Hepatocyte (in vitro differentiated cells): ENCODE results near the gene FRAT2. TPM values are rescaled to one million over a fixed set of nuclear protein-coding genes. Genes with fewer than 3 reads are reported as not detected.
A peak's percentile ranks its signal among the peaks of the same experiment; 100 is the strongest.

Experiments used
- DNase-seq: peaks from one replicate; pipeline ENCODE4 v3.0.0-alpha.2; 2016; ENCODE audit warnings: low spot score
- H2AFZ ChIP-seq: fragments of 200-600 bp; sonication (generic); 2 replicates; pipeline ENCODE4 v1.6.0; 2016; ENCODE audit warnings: antibody characterized with exemption, mild to moderate bottlenecking
- H3K27ac ChIP-seq: fragments of 200-600 bp; sonication (generic); 2 replicates; pipeline ENCODE4 v1.5.1; 2016; ENCODE audit warnings: mild to moderate bottlenecking
- H3K27me3 ChIP-seq: fragments of 200-600 bp; sonication (generic); 2 replicates; pipeline ENCODE4 v1.6.1; 2016
- H3K36me3 ChIP-seq: fragments of 200-600 bp; sonication (generic); replicated peaks from 2 replicates; pipeline ENCODE4 v1.5.1; 2016; ENCODE audit warnings: low read depth; ENCODE audit not compliant: insufficient read depth
- H3K4me1 ChIP-seq: fragments of 200-600 bp; sonication (generic); 2 replicates; pipeline ENCODE4 v1.5.1; 2016; ENCODE audit warnings: mild to moderate bottlenecking, moderate library complexity; ENCODE audit not compliant: insufficient read depth
- H3K4me2 ChIP-seq: fragments of 200-600 bp; sonication (generic); 2 replicates; pipeline ENCODE4 v1.6.0; 2016
- H3K4me3 ChIP-seq: fragments of 200-600 bp; sonication (generic); 2 replicates; pipeline ENCODE4 v1.5.1; 2016; ENCODE audit warnings: mild to moderate bottlenecking
- H3K79me2 ChIP-seq: fragments of 200-600 bp; sonication (generic); 2 replicates; pipeline ENCODE4 v1.6.0; 2017; ENCODE audit warnings: mild to moderate bottlenecking
- H3K9me2 ChIP-seq: fragments of 200-600 bp; sonication (generic); replicated peaks from 2 replicates; pipeline ENCODE4 v1.6.0; 2017; ENCODE audit warnings: mild to moderate bottlenecking; ENCODE audit not compliant: insufficient read depth
- H3K9me3 ChIP-seq: fragments of 200-600 bp; sonication (generic); 2 replicates; pipeline ENCODE4 v1.5.1; 2016; ENCODE audit warnings: low read depth, mild to moderate bottlenecking
- H4K20me1 ChIP-seq: fragments of 200-600 bp; sonication (generic); 2 replicates; pipeline ENCODE4 v1.6.0; 2016; ENCODE audit warnings: mild to moderate bottlenecking; ENCODE audit not compliant: insufficient read depth, poor library complexity, severe bottlenecking
- EZH2 ChIP-seq: fragments of 200-600 bp; sonication (generic); IDR thresholded peaks from 2 replicates; pipeline ENCODE4 v1.6.1; 2016; ENCODE audit warnings: antibody characterized with exemption, mild to moderate bottlenecking, borderline replicate concordance
- EZH2phosphoT487 ChIP-seq: fragments of 200-600 bp; sonication (generic); IDR thresholded peaks from one replicate; pipeline ENCODE4 v1.6.1; 2018; ENCODE audit warnings: antibody characterized with exemption, mild to moderate bottlenecking, low read depth, moderate library complexity; ENCODE audit not compliant: unreplicated experiment, severe bottlenecking
- WGBS: methylation state at CpG from one replicate; pipeline ENCODE4 v1.1.6; 2016; ENCODE audit warnings: low lambda C conversion rate; ENCODE audit errors: missing lambda C conversion rate; 5-methylcytosine and 5-hydroxymethylcytosine counted together
- polyA plus RNA-seq: library from polyadenylated mRNA; unstranded; fragments of >200 nt; fragmentation: Nextera tagmentation; extraction: Ambion mirVana; gene quantifications from 2 replicates; pipeline ENCODE4 v1.2.1, GENCODE V29; 2016
- total RNA-seq: library from RNA; depleted of rRNA; stranded (reverse); fragments of >200 nt; gene quantifications from 2 replicates; pipeline ENCODE4 v1.2.3, GENCODE V29; 2014
- TF ChIP-seq, protein P1 (sequence below): fragments of 200-600 bp; sonication (generic); IDR thresholded peaks from 2 replicates; pipeline ENCODE4 v1.5.1; 2016; ENCODE audit warnings: antibody characterized with exemption, mild to moderate bottlenecking; ENCODE audit not compliant: poor library complexity

Gene FRAT2
- total and polyA plus RNA-seq, 2 experiments from 2014 or later = 27.4 to 29.4 TPM

DNA sequence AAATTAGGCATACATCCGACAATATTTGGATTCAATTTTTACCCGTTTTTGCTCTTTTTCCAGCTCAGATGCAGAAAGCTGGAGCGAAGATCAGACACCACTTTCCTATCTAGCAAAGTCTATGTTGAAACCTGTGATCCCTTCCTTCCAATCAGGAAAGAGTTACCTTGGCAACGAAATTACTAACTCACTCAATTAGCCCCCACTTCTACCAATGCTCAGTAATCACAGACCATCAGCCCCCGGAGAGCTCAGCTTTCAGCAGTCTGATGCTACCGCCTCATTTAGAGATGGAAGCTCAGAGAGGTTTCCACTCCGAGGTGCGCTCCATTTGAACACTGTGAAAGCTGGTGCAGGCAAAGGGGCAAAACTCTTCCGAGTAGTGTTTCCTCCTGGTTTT, 8.8 kb downstream of the FRAT2 start:
- 65% methylated on average over 9 of the region's 9 CpGs for WGBS
- Histone ChIP-seq H3K9me2 (no peaks in the 10 kb centered on the region), H2AFZ (no peak overlapping the region), H3K36me3 (no peaks in the 10 kb centered on the region), H3K4me1 (peaks cover 28% of the 10 kb centered on the region), H4K20me1 (no peaks in the 10 kb centered on the region), H3K27ac (no peak overlapping the region), H3K4me3 (no peak overlapping the region), H3K9me3 (no peaks in the 10 kb centered on the region), H3K27me3 (no peaks in the 10 kb centered on the region), H3K4me2 (no peak overlapping the region), H3K79me2 (peaks cover 31% of the 10 kb centered on the region)
- TF ChIP-seq EZH2 (no peak), EZH2phosphoT487 (no peak)
- TF ChIP-seq, protein P1, sequence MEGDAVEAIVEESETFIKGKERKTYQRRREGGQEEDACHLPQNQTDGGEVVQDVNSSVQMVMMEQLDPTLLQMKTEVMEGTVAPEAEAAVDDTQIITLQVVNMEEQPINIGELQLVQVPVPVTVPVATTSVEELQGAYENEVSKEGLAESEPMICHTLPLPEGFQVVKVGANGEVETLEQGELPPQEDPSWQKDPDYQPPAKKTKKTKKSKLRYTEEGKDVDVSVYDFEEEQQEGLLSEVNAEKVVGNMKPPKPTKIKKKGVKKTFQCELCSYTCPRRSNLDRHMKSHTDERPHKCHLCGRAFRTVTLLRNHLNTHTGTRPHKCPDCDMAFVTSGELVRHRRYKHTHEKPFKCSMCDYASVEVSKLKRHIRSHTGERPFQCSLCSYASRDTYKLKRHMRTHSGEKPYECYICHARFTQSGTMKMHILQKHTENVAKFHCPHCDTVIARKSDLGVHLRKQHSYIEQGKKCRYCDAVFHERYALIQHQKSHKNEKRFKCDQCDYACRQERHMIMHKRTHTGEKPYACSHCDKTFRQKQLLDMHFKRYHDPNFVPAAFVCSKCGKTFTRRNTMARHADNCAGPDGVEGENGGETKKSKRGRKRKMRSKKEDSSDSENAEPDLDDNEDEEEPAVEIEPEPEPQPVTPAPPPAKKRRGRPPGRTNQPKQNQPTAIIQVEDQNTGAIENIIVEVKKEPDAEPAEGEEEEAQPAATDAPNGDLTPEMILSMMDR = no peak
- no peak for DNase-seq

DNA sequence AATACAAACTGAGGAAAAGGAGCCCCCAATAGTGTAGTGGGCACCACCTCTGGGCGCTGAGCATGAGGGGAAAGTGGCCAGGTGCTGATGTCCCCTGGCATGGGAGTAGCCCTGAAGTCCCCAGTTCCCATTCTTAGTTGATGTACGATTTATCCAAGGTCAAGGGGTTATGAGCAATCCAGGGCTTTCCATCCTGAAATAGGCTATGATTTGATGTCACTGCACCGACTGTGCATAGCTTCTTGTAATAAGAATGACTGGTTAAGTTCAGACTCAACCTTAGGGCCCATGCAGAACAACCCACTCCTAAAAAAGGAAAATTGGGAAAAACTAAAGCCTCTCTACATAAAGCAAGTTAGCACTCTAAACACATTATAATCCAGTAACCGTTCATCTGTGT, 11.0 kb downstream of the FRAT2 start:
- no peaks in the 10 kb centered on the region for H4K20me1 ChIP-seq
- no peaks in the 10 kb centered on the region for H3K36me3 ChIP-seq
- H3K79me2 ChIP-seq = peaks cover 20% of the 10 kb centered on the region
- H3K9me3 ChIP-seq = no peaks in the 10 kb centered on the region
- H3K27ac ChIP-seq = no peak overlapping the region
- H3K4me1 ChIP-seq = peaks cover 27% of the 10 kb centered on the region
- no peak for DNase-seq
- H3K27me3 ChIP-seq = no peaks in the 10 kb centered on the region
- TF ChIP-seq EZH2 = no peak
- TF ChIP-seq, protein P1 = no peak
- no peak for TF ChIP-seq EZH2phosphoT487
- no peak overlapping the region for H3K4me2 ChIP-seq
- WGBS = 89% methylated on average over 4 of the region's 4 CpGs
- H3K9me2 ChIP-seq = no peaks in the 10 kb centered on the region
- H3K4me3 ChIP-seq = no peak overlapping the region
- no peak overlapping the region for H2AFZ ChIP-seq

DNA sequence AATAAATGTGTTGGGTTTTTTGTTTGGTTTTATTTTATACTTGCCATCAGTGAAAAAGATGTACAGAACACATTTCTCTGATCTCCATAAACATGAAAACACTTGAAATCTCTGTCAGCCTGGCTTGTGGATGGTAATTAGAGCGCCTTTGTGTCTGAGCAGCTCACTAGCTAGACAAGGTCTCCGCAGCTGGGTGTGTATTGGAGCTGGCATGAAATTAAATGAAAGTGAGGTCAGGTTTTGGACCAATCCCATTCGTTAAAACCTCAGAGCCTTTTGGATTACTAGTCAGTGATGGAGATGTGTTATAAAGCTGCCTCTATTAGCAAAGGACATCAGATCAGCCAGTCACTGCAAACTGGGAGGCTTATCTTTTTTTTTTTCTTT, 12.7 kb downstream of the FRAT2 start:
- peaks cover 20% of the 10 kb centered on the region for H3K79me2 ChIP-seq
- no peaks in the 10 kb centered on the region for H4K20me1 ChIP-seq
- H3K9me2 ChIP-seq = no peaks in the 10 kb centered on the region
- peak overlapping the region; percentile 46 for H3K4me3 ChIP-seq
- H3K4me1 ChIP-seq = peaks cover 19% of the 10 kb centered on the region
- H3K36me3 ChIP-seq = no peaks in the 10 kb centered on the region
- H2AFZ ChIP-seq = no peak overlapping the region
- no peak for DNase-seq
- no peaks in the 10 kb centered on the region for H3K9me3 ChIP-seq
- peak overlapping the region; percentile 98 for H3K4me2 ChIP-seq
- no peaks in the 10 kb centered on the region for H3K27me3 ChIP-seq
- H3K27ac ChIP-seq = no peak overlapping the region
- TF ChIP-seq, protein P1 = no peak
- TF ChIP-seq EZH2phosphoT487 = no peak
- TF ChIP-seq EZH2 = no peak
- WGBS = 73% methylated on average over 3 of the region's 3 CpGs
